HPDE6-E6E7 (cell line): ENCODE results near the gene CSNK1G1.
"Not testable (repeated sequence)": the region's sequence is repeated elsewhere in the genome, so short reads cannot be mapped to it uniquely, and the experiment has no call there.

Experiments used
- DNase-seq: peaks from one replicate; pipeline ENCODE4 v3.0.0; 2011; ENCODE audit warnings: missing footprints; ENCODE audit errors: extremely low spot score

CSNK1G1 gene

GRCh38 chr15:64287953-64288352 lies 68.0 kb downstream of the CSNK1G1 start:
- DNase-seq, result no peak

DNA sequence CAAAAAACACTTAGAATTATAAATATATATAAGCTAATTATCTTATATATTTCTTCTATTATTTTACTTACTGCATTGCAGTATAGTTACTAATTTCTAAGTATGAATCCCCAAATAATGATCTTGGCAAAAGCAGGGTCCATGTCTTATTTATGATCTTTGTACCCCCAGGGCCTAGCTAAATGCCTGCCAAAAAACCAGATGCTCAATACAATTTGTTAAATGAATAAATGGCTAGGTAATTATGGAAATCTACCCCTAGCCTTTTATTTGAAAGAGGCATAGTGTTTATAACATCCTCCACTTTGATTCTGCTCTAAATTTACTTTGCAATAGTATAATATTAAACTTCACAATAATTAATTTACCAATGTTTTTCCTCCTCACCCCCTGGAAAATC lies 69.5 kb downstream of the CSNK1G1 start:
- DNase-seq, result no peak

DNA sequence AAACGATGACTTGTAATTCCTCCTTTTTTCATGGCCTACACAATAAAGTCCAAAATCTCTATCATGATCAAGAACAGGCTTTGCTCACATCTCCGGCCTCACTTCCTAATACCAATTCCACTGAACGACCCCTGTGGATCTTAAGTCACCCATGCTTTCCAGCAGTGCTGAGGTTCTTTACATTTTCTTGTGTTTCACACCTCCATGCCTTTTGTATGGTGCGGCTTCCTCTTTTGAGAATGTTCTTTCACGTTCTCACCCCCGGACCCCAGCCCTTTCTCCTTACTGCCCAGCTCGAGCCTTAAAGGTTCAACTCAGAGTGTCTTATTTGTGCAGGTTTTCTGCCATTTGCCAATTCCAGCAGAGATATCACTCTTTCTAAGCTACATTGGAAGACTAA lies 70.1 kb downstream of the CSNK1G1 start:
- no peak for DNase-seq

GRCh38 chr15:64285150-64285549 lies 70.8 kb downstream of the CSNK1G1 start:
- DNase-seq, result no peak

DNA sequence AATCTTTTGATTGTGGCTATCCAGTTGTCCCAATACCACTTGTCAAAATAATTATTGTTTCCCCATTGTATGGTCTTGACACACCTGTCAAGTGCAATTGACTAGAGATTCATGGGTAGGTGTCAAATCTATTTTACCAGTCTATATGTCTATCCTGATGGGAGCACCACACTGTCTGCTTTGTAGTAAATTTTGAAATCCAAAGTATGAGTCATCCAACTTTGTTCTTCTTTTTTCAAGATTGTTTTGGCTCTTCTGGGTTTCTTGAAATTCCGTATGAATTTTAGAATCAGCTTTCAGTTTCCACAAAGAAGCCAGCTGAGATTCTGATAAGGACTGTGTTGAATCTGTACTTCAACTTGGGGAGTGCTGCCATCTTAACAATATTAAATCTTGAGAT lies 71.9 kb downstream of the CSNK1G1 start:
- no peak for DNase-seq

- no peak for DNase-seq
Measured at GRCh38 chr15:64282701-64283100, 73.3 kb downstream of the CSNK1G1 start.

DNA sequence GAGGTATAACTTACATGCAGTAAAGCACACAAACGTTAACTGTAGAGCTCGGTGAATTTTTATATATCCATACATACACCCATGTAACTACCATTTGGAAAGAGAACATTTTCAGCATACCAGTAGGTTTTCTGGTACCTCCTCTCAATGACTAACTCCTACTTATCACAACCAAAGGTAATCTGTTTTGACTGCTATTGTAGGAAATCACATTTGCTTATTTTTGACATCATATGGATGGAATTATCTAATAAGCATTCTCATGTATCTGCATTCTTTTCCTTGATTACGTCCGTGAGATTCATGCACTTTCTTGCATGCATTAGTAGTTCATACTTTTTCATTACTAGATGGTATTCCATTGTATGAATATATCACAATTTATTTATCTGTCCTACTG lies 76.8 kb downstream of the CSNK1G1 start:
- DNase-seq, result no peak

DNA sequence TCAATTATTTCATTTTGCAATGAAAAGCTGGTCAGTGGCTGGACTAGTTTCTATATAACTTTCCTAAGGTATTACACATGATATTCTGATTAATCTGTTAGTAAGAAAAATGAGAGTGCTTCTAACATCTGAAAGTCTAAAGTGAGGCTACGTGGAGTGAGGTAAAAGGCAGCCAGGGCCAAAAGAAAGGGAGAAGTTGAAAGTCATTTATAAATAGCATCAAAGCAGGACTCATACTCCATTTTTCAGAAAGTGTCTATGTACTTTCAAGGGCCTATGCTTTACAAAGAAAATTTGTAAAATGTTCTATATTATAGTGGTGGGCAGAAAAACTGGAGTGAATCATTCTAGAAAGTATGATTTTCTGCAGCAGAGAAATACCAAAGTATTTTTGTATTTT lies 80.0 kb downstream of the CSNK1G1 start:
- no peak for DNase-seq

GRCh38 chr15:64274341-64274950 lies 81.5 kb downstream of the CSNK1G1 start:
- DNase-seq, result no peak

DNA sequence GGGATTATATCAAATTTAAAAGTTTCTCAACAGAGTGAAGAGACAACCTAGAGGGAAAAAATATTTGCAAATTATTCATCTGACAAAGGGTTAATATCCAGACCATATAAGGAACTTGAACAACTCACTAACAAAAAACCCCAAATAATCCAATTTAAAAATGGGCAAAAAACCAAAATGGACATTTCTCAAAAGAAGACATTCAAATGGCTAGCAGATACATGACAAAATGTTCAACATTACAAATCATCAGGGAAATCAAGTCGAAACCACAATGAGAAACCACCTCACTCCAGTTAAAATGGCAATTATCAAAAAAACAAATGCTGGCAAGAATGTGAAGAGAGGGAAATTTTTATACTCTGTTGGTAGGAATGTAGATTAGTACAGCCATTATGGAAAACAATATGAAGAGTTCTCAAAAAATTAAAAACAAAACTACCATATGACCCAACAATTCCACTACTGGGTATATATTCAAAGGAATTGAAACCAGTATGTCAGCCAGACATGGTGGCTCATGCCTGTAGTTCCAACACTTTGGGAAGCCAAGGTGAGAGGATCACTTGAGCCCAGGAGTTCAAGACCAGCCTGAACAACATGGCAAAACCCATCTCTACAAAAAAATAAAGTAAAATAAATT lies 88.5 kb downstream of the CSNK1G1 start:
- no peak for DNase-seq

GRCh38 chr15:64265188-64265587 lies 90.8 kb downstream of the CSNK1G1 start:
- DNase-seq, result not testable (repeated sequence)

DNA sequence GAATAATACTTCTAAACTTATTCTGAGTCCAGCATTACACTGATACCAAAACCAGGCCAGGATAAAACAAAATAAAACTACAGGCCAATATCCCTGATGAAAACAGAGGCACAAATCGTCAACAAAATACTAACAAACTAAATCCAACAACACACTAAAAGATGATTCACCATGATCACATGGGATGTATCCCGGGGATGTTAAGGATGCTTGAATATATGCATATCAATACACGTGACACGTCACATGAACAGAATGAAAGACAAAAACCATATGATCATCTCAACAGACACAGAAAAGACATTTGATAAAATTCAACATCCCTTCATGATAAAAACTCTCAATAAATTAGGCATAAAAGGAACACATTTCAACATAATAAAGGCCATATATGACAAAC lies 91.5 kb downstream of the CSNK1G1 start:
- no peak for DNase-seq

DNA sequence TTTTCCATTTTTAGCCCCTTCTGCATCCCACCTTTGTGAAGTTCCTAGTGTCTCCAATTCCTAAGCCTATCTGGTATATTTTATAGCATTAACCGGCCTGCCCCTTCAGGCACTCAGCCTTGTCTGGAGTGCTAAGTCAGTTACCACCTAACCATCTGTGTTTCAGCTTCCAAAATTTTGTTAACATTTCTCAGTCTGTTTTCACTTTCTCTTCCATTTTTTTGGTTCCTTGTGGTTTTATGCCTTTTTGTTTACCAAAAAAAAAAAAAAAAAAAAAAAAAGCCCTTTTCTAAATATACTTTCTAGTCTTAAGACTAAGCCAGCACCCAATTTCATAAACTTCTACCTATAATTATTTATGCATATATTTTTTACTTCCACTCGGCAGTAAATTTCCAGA lies 92.4 kb downstream of the CSNK1G1 start:
- DNase-seq, result no peak

- DNase-seq, result no peak
Measured at GRCh38 chr15:64256051-64256450, 99.9 kb downstream of the CSNK1G1 start.

DNA sequence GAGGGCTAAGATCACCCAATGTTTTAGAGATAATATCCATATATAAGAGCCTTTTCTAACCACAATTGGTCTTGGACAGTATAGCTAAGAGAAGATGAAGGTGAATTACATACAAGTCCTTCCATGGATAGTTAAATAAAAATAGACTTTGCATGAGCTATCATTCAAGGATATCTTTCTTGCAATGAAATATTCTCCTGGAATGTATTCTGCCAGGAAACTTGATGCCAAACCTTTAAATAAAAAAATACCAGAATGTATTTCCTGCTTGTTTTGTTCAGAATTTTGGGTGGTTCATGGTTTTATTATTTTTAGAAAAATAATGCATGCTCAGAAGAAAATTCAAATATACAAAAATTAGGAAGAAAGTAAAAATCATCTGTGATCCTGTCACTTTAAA lies 104.3 kb downstream of the CSNK1G1 start:
- DNase-seq, result no peak

DNA sequence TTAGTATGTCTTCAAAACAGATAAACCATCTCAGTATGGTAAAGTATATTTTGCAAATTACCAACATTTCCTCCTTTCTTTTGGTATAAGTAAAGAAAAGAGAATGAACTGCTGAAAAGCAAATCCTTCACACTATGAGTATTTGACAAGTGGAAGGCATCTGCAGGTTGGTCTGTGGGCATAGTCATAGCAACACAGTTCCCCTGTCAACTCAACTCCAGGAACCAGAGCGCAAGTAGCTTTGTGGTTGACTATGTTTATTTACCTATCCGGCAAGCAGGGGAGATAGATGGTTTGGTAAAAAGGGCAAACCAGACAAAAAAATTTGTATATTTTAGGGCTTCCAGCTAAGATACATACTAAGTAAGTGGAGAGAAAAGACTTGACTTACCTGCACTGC lies 104.9 kb downstream of the CSNK1G1 start:
- no peak for DNase-seq

DNA sequence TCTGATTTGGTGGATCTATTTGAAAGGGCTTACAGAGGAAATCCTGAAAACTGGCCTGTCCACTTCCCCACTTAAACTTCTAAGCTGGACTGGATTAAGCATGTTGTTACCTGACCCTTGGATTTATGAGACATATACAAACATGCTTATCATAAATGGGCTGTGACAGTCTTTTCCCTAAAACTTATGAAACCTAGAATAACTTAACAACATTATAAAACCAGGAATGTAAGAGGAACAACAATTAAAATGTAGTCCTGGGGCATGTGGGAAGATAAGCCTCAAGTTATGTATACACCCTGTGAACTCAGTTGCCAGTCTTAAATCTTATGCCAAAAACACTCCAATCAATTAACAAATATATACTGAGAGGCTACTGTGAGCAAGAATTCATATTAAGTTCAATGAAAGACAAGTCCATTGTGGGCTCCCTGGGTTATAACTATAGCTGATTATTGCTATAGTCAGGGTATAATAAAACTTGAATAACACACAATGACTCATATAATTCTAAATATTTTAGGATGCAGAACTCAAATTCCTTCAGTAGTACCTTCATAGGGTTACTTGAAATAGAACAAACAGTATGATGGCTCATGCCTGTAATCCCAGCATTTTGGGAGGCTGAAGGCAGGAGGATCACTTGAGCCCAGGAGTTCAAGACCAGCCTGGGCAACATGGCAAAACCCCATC lies 105.9 kb downstream of the CSNK1G1 start:
- no peak for DNase-seq

GRCh38 chr15:64249406-64249805 lies 106.6 kb downstream of the CSNK1G1 start:
- no peak for DNase-seq

GRCh38 chr15:64247906-64248541 lies 107.9 kb downstream of the CSNK1G1 start:
- peak; percentile 75 for DNase-seq

- no peak for DNase-seq
Measured at GRCh38 chr15:64247535-64247905, 108.5 kb downstream of the CSNK1G1 start.

- peak; percentile 67 for DNase-seq
Measured at GRCh38 chr15:64246364-64247189, 109.4 kb downstream of the CSNK1G1 start.

- DNase-seq, result no peak
Measured at GRCh38 chr15:64245405-64245804, 110.6 kb downstream of the CSNK1G1 start.
